CD14-positive monocyte (primary cell): ENCODE data around the gene NRDE2. TPM values are rescaled to one million over a fixed set of nuclear protein-coding genes. Genes with fewer than 3 reads are reported as not detected.
A peak's percentile ranks its signal among the peaks of the same experiment; 100 is the strongest.

Experiments used
- DNase-seq, 3 donors: peaks; one replicate each; pipeline ENCODE4 v3.0.0-alpha.2; 2011 to 2022
- H2AFZ ChIP-seq: 2 replicates; pipeline ENCODE4 v1.6.0; 2012; ENCODE audit warnings: mild to moderate bottlenecking, low read depth, low read length, inconsistent platforms; ENCODE audit not compliant: insufficient read depth, poor library complexity, severe bottlenecking
- H3K27ac ChIP-seq, 2 donors: 1 replicate in 1 of 2; 2 replicates in 1 of 2; pipeline ENCODE4 v1.5.1; 2012 to 2013; ENCODE audit warnings: low read length in 2 of 2, control low read depth in 1 of 2, inconsistent platforms in 1 of 2, low read depth in 1 of 2, mild to moderate bottlenecking in 1 of 2
- H3K27me3 ChIP-seq, 2 donors: one replicate each; pipeline versions ENCODE4 v1.6.0 to v1.6.1; 2011 to 2013; ENCODE audit warnings: low read length in 2 of 2; ENCODE audit not compliant: control insufficient read depth in 2 of 2, insufficient read depth in 2 of 2
- H3K36me3 ChIP-seq, 2 donors: replicated peaks in 1 of 2; 1 replicate in 1 of 2; 2 replicates in 1 of 2; pipeline versions ENCODE4 v1.5.1 to v1.6.1; 2012 to 2013; ENCODE audit warnings: low read length in 2 of 2, control low read depth in 1 of 2, inconsistent platforms in 1 of 2, mild to moderate bottlenecking in 1 of 2; ENCODE audit not compliant: insufficient read depth in 2 of 2, control insufficient read depth in 1 of 2
- H3K4me1 ChIP-seq, 2 donors: 1 replicate in 1 of 2; 2 replicates in 1 of 2; pipeline versions ENCODE4 v1.5.1 to v1.6.1; 2012 to 2013; ENCODE audit warnings: low read length in 2 of 2, control low read depth in 1 of 2, inconsistent platforms in 1 of 2, mild to moderate bottlenecking in 1 of 2, moderate library complexity in 1 of 2; ENCODE audit not compliant: insufficient read depth in 2 of 2, control insufficient read depth in 1 of 2
- H3K4me2 ChIP-seq: replicated peaks from 2 replicates; pipeline ENCODE3; 2012; ENCODE audit warnings: low read length, moderate library complexity, mild to moderate bottlenecking; ENCODE audit not compliant: poor library complexity, severe bottlenecking; ENCODE audit errors: extremely low read depth
- H3K4me3 ChIP-seq, 3 experiments: fragments of 200-600 bp in 1 of 3; sonication (generic) in 1 of 3; replicated peaks in 1 of 3; 1 replicate in 2 of 3; 2 replicates in 1 of 3; pipeline ENCODE4 v1.5.1; 2011 to 2013; ENCODE audit warnings: low read length in 3 of 3, mild to moderate bottlenecking in 3 of 3, control low read depth in 2 of 3, low read depth in 2 of 3, inconsistent platforms in 1 of 3, moderate library complexity in 1 of 3
- H3K79me2 ChIP-seq: 2 replicates; pipeline ENCODE4 v1.6.0; 2012; ENCODE audit warnings: mild to moderate bottlenecking, control low read depth, inconsistent platforms, low read length, moderate library complexity; ENCODE audit not compliant: insufficient read depth
- H3K9ac ChIP-seq: 2 replicates; pipeline ENCODE4 v1.6.0; 2017; ENCODE audit warnings: low read length, mild to moderate bottlenecking; ENCODE audit not compliant: insufficient read depth, poor library complexity, severe bottlenecking
- H3K9me3 ChIP-seq, 2 donors: replicated peaks in 1 of 2; 1 replicate in 1 of 2; 2 replicates in 1 of 2; pipeline versions ENCODE4 v1.5.1 to v1.6.1; 2012 to 2013; ENCODE audit warnings: low read length in 2 of 2, control low read depth in 1 of 2; ENCODE audit not compliant: control insufficient read depth in 1 of 2, insufficient read depth in 1 of 2
- H4K20me1 ChIP-seq: 2 replicates; pipeline ENCODE4 v1.6.0; 2012; ENCODE audit warnings: mild to moderate bottlenecking, low read length, control low read depth, moderate library complexity; ENCODE audit not compliant: insufficient read depth
- H3K27ac Mint-ChIP-seq, 7 donors: one replicate each; pipeline ENCODE4 v1.8.0; 2020; ENCODE audit warnings: mild to moderate bottlenecking in 7 of 7, mixed read lengths in 7 of 7, moderate library complexity in 6 of 7, inconsistent platforms in 2 of 7
- H3K27me3 Mint-ChIP-seq, 3 donors: one replicate each; pipeline ENCODE4 v1.8.0; 2021 to 2022; ENCODE audit warnings: low read depth in 3 of 3, mild to moderate bottlenecking in 3 of 3, mixed read lengths in 3 of 3, moderate library complexity in 3 of 3, inconsistent platforms in 1 of 3
- H3K36me3 Mint-ChIP-seq, 2 donors: one replicate each; pipeline ENCODE4 v1.8.0; 2020; ENCODE audit warnings: mixed read lengths in 2 of 2, inconsistent platforms in 1 of 2, mild to moderate bottlenecking in 1 of 2
- H3K4me1 Mint-ChIP-seq: one replicate; pipeline ENCODE4 v1.8.0; 2020; ENCODE audit warnings: mild to moderate bottlenecking, mixed read lengths
- H3K4me3 Mint-ChIP-seq, 2 donors: one replicate each; pipeline ENCODE4 v1.8.0; 2020; ENCODE audit warnings: mild to moderate bottlenecking in 2 of 2, mixed read lengths in 2 of 2, moderate library complexity in 1 of 2
- H3K9me3 Mint-ChIP-seq, 7 donors: one replicate each; pipeline ENCODE4 v1.8.0; 2020 to 2022; ENCODE audit warnings: mixed read lengths in 7 of 7, mild to moderate bottlenecking in 6 of 7, moderate library complexity in 6 of 7, inconsistent platforms in 2 of 7
- CTCF ChIP-seq: fragments of 200-600 bp; IDR thresholded peaks from one replicate; pipeline ENCODE4 v1.8.0; 2022; ENCODE audit warnings: antibody characterized with exemption, mild to moderate bottlenecking
- WGBS: methylation state at CpG from one replicate; pipeline ENCODE4 v1.1.5; 2013; ENCODE audit warnings: missing lambda C conversion rate; ENCODE audit not compliant: insufficient coverage; 5-methylcytosine and 5-hydroxymethylcytosine counted together
- intact Hi-C, 2 donors: fragments of 100-400 bp; cut with micrococcal nuclease; formaldehyde crosslinking; loops; one replicate each; pipeline versions ENCODE4 v1.15.0 to v1.15.1; 2023
- polyA plus RNA-seq, 3 donors: library from polyadenylated mRNA; depleted of rRNA in 1 of 3; unstranded in 2 of 3; stranded (reverse) in 1 of 3; fragments of 300-500 nt in 2 of 3; fragments of >200 nt in 1 of 3; fragmentation: Illumina TruSeq in 2 of 3; gene quantifications; 1 replicate in 2 of 3; 2 replicates in 1 of 3; pipeline ENCODE4 v1.2.3, GENCODE V29; 2012 to 2021

The NRDE2 gene
- polyA plus RNA-seq, 3 donors, result 4.7 to 7.4 (median 6.7) TPM

DNA sequence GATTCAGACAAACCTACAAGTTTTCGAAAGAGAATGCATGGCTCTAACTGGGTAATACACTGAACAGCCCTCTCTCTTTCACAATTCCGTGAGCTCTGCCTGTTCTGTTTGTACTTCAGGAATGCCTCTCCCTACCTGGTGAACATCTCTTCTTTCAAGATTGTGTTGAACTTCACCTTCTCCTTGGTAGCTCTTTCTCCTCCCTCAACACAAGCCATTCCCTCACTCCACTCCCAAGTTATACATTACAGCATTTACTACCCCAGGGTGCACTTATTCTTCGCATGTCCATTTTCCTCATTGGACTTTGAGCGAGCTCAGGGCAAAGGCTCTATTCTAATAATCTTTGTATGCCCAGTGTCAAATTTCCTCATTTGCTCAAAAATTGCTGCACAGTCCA, 28.3 kb downstream of the NRDE2 start:
- no peak for TF ChIP-seq CTCF
- intact Hi-C loops, result loop anchor here in 1 of 2 donors (10.0 kb wide), 1 partner anchor 451 kb away; no protein-coding TSS in a partner anchor
- Histone ChIP-seq H3K27me3 (no peaks in the 10 kb centered on the region), H3K36me3 (peaks cover 34 to 63% of the 10 kb centered on the region in 2 donors), H3K4me2 (no peak overlapping the region), H3K4me3 (no peak overlapping the region), H4K20me1 (no peaks in the 10 kb centered on the region), H3K79me2 (peaks cover 10% of the 10 kb centered on the region), H3K9ac (no peak overlapping the region), H3K4me1 (peaks cover 27 to 30% of the 10 kb centered on the region in 2 donors), H3K27ac (no peak overlapping the region), H2AFZ (no peak overlapping the region), H3K9me3 (no peaks in the 10 kb centered on the region)
- no peak overlapping the region for H3K4me3 Mint-ChIP-seq
- peaks cover 28% of the 10 kb centered on the region for H3K4me1 Mint-ChIP-seq
- H3K9me3 Mint-ChIP-seq, result peaks cover 0 to 2% (median 0%) of the 10 kb centered on the region in 7 donors
- 100% methylated on average over 4 of the region's 4 CpGs for WGBS
- H3K36me3 Mint-ChIP-seq, result peaks cover 53 to 58% of the 10 kb centered on the region in 2 donors
- H3K27me3 Mint-ChIP-seq, result no peaks in the 10 kb centered on the region
- no peak for DNase-seq
- peak overlapping the region in 2 of 7 donors; percentile 2 to 43 for H3K27ac Mint-ChIP-seq

GRCh38 chr14:90302529-90303303, 29.0 kb downstream of the NRDE2 start:
- WGBS, result 93% methylated on average over 8 of the region's 10 CpGs

More at GRCh38 chr14:90302529-90303303, 29.0 kb downstream of the NRDE2 start:
- H3K36me3 ChIP-seq, result peaks cover 27 to 56% of the 10 kb centered on the region in 2 donors
- no peak overlapping the region for H3K4me3 ChIP-seq
- peaks cover 12% of the 10 kb centered on the region for H3K79me2 ChIP-seq
- peaks cover 36% of the 10 kb centered on the region for H3K4me1 Mint-ChIP-seq
- no peak overlapping the region for H2AFZ ChIP-seq
- H3K9me3 ChIP-seq, result no peaks in the 10 kb centered on the region
- H3K4me2 ChIP-seq, result no peak overlapping the region
- peaks cover 0 to 3% (median 0%) of the 10 kb centered on the region in 3 donors for H3K27me3 Mint-ChIP-seq
- DNase-seq, result no peak
- H3K36me3 Mint-ChIP-seq, result peaks cover 45 to 51% of the 10 kb centered on the region in 2 donors
- no peak overlapping the region for H3K4me3 Mint-ChIP-seq
- peaks cover 35 to 37% of the 10 kb centered on the region in 2 donors for H3K4me1 ChIP-seq
- H4K20me1 ChIP-seq, result no peaks in the 10 kb centered on the region
- no peak overlapping the region for H3K9ac ChIP-seq
- H3K9me3 Mint-ChIP-seq, result peaks cover 0 to under 1% (median 0%) of the 10 kb centered on the region in 7 donors
- peak overlapping the region in 3 of 7 donors; percentile 3 to 79 (median 66) for H3K27ac Mint-ChIP-seq
- no peak for TF ChIP-seq CTCF
- no peaks in the 10 kb centered on the region for H3K27me3 ChIP-seq
- intact Hi-C loops, result loop anchor here in 1 of 2 donors (10.0 kb wide), 1 partner anchor 452 kb away; no protein-coding TSS in a partner anchor
- peak overlapping the region in 1 of 2 donors; percentile 69 for H3K27ac ChIP-seq
